ENCODE results near the gene NENF.

GRCh38 chr1:212410231-212410820 lies 22.4 kb upstream of the NENF start:
- TF ChIP-seq, protein P1, sequence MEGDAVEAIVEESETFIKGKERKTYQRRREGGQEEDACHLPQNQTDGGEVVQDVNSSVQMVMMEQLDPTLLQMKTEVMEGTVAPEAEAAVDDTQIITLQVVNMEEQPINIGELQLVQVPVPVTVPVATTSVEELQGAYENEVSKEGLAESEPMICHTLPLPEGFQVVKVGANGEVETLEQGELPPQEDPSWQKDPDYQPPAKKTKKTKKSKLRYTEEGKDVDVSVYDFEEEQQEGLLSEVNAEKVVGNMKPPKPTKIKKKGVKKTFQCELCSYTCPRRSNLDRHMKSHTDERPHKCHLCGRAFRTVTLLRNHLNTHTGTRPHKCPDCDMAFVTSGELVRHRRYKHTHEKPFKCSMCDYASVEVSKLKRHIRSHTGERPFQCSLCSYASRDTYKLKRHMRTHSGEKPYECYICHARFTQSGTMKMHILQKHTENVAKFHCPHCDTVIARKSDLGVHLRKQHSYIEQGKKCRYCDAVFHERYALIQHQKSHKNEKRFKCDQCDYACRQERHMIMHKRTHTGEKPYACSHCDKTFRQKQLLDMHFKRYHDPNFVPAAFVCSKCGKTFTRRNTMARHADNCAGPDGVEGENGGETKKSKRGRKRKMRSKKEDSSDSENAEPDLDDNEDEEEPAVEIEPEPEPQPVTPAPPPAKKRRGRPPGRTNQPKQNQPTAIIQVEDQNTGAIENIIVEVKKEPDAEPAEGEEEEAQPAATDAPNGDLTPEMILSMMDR (IDR thresholded peaks at IDR 0.05; ENCODE audit: low read length) = no peak
- no peak for TF ChIP-seq EZH2 (optimal IDR thresholded peaks at IDR 0.05; ENCODE audit: low read depth, low read length)
